Measurements from ENCODE around the gene TMEM9.

DNA sequence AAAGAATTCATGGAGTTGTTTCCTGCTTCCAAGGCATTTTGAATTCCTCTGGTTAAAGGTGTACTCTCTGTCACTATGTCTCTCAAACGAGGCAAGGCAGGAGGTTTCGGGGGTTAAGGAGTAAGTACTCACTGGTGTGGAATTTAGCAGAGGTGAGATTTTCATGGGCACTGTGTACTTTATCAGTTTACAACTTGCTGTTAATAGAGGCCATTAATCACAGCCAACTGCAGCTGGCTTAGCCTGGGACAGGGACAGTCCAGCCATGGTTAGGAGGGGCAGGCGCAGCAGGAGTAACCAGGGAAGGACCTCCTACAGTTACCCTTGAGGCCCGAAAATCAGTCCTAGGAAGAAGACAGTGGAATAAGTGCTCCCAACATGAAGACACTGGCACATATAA lies 18.1 kb upstream of the TMEM9 start:
- TF ChIP-seq, protein P1, sequence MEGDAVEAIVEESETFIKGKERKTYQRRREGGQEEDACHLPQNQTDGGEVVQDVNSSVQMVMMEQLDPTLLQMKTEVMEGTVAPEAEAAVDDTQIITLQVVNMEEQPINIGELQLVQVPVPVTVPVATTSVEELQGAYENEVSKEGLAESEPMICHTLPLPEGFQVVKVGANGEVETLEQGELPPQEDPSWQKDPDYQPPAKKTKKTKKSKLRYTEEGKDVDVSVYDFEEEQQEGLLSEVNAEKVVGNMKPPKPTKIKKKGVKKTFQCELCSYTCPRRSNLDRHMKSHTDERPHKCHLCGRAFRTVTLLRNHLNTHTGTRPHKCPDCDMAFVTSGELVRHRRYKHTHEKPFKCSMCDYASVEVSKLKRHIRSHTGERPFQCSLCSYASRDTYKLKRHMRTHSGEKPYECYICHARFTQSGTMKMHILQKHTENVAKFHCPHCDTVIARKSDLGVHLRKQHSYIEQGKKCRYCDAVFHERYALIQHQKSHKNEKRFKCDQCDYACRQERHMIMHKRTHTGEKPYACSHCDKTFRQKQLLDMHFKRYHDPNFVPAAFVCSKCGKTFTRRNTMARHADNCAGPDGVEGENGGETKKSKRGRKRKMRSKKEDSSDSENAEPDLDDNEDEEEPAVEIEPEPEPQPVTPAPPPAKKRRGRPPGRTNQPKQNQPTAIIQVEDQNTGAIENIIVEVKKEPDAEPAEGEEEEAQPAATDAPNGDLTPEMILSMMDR (conservative IDR thresholded peaks at IDR 0.05; ENCODE audit: low read length) = no peak
- TF ChIP-seq EZH2phosphoT487 (IDR thresholded peaks at IDR 0.05; ENCODE audit: borderline replicate concordance, low read depth, low read length) = no peak

Measured in OCI-LY7 (cell line).